T-helper 1 cell treated with Interleukin-12 subunit alpha and Interleukin-12 subunit beta and Interleukin-4 antibody, amounts not matched to agents 30 μg/mL and 1 μg/mL, for 36 hours (primary cell): ENCODE data around the gene LRRC17.

Source experiments
- H3K27ac Mint-ChIP-seq: one replicate; pipeline ENCODE4 v1.8.0; 2021; ENCODE audit warnings: mild to moderate bottlenecking, mixed read lengths
- H3K27me3 Mint-ChIP-seq: one replicate; pipeline ENCODE4 v1.8.0; 2021; ENCODE audit warnings: low read depth, mixed read lengths
- H3K36me3 Mint-ChIP-seq: one replicate; pipeline ENCODE4 v1.8.0; 2021; ENCODE audit warnings: low read depth, mixed read lengths
- H3K4me1 Mint-ChIP-seq: one replicate; pipeline ENCODE4 v1.8.0; 2021; ENCODE audit warnings: low read depth, mixed read lengths
- H3K4me3 Mint-ChIP-seq: one replicate; pipeline ENCODE4 v1.8.0; 2021; ENCODE audit warnings: mild to moderate bottlenecking, moderate library complexity, mixed read lengths
- H3K9me3 Mint-ChIP-seq: one replicate; pipeline ENCODE4 v1.8.0; 2021; ENCODE audit warnings: mixed read lengths

Gene LRRC17

GRCh38 chr7:102917436-102918353 lies 4.9 kb downstream of the LRRC17 start:
- no peak overlapping the region for H3K27ac Mint-ChIP-seq
- no peaks in the 10 kb centered on the region for H3K4me1 Mint-ChIP-seq
- H3K9me3 Mint-ChIP-seq, result no peaks in the 10 kb centered on the region
- no peaks in the 10 kb centered on the region for H3K27me3 Mint-ChIP-seq
- no peaks in the 10 kb centered on the region for H3K36me3 Mint-ChIP-seq
- H3K4me3 Mint-ChIP-seq, result no peak overlapping the region

GRCh38 chr7:102918845-102919244 lies 6.0 kb downstream of the LRRC17 start:
- no peaks in the 10 kb centered on the region for H3K9me3 Mint-ChIP-seq
- no peaks in the 10 kb centered on the region for H3K36me3 Mint-ChIP-seq
- no peak overlapping the region for H3K27ac Mint-ChIP-seq
- H3K27me3 Mint-ChIP-seq, result no peaks in the 10 kb centered on the region
- no peaks in the 10 kb centered on the region for H3K4me1 Mint-ChIP-seq
- no peak overlapping the region for H3K4me3 Mint-ChIP-seq

GRCh38 chr7:102925976-102926782 lies 13.4 kb downstream of the LRRC17 start:
- H3K4me1 Mint-ChIP-seq, result no peaks in the 10 kb centered on the region
- no peak overlapping the region for H3K4me3 Mint-ChIP-seq
- no peak overlapping the region for H3K27ac Mint-ChIP-seq
- H3K27me3 Mint-ChIP-seq, result no peaks in the 10 kb centered on the region
- no peaks in the 10 kb centered on the region for H3K36me3 Mint-ChIP-seq
- H3K9me3 Mint-ChIP-seq, result no peaks in the 10 kb centered on the region

- H3K27me3 Mint-ChIP-seq, result no peaks in the 10 kb centered on the region
- no peaks in the 10 kb centered on the region for H3K4me1 Mint-ChIP-seq
- no peak overlapping the region for H3K27ac Mint-ChIP-seq
- no peaks in the 10 kb centered on the region for H3K36me3 Mint-ChIP-seq
- no peak overlapping the region for H3K4me3 Mint-ChIP-seq
- no peaks in the 10 kb centered on the region for H3K9me3 Mint-ChIP-seq
Measured at GRCh38 chr7:102926783-102927140, 14.0 kb downstream of the LRRC17 start.

- H3K27me3 Mint-ChIP-seq, result no peaks in the 10 kb centered on the region
- no peaks in the 10 kb centered on the region for H3K9me3 Mint-ChIP-seq
- no peaks in the 10 kb centered on the region for H3K4me1 Mint-ChIP-seq
- H3K36me3 Mint-ChIP-seq, result no peaks in the 10 kb centered on the region
- H3K27ac Mint-ChIP-seq, result no peak overlapping the region
- no peak overlapping the region for H3K4me3 Mint-ChIP-seq
Measured at GRCh38 chr7:102927312-102927933, 14.6 kb downstream of the LRRC17 start.

GRCh38 chr7:102931757-102932156 lies 19.0 kb downstream of the LRRC17 start:
- no peak overlapping the region for H3K27ac Mint-ChIP-seq
- no peak overlapping the region for H3K4me3 Mint-ChIP-seq
- H3K9me3 Mint-ChIP-seq, result no peaks in the 10 kb centered on the region
- H3K36me3 Mint-ChIP-seq, result no peaks in the 10 kb centered on the region
- no peaks in the 10 kb centered on the region for H3K4me1 Mint-ChIP-seq
- H3K27me3 Mint-ChIP-seq, result no peaks in the 10 kb centered on the region

GRCh38 chr7:102933763-102934162 lies 21.0 kb downstream of the LRRC17 start:
- no peaks in the 10 kb centered on the region for H3K4me1 Mint-ChIP-seq
- no peak overlapping the region for H3K27ac Mint-ChIP-seq
- no peaks in the 10 kb centered on the region for H3K27me3 Mint-ChIP-seq
- no peaks in the 10 kb centered on the region for H3K9me3 Mint-ChIP-seq
- no peaks in the 10 kb centered on the region for H3K36me3 Mint-ChIP-seq
- H3K4me3 Mint-ChIP-seq, result no peak overlapping the region

- H3K4me3 Mint-ChIP-seq, result no peak overlapping the region
- H3K36me3 Mint-ChIP-seq, result no peaks in the 10 kb centered on the region
- H3K9me3 Mint-ChIP-seq, result no peaks in the 10 kb centered on the region
Measured at GRCh38 chr7:102934239-102934638, 21.4 kb downstream of the LRRC17 start.

GRCh38 chr7:102934701-102935100 lies 21.9 kb downstream of the LRRC17 start:
- Mint-ChIP-seq H3K27ac (no peak overlapping the region), H3K9me3 (no peaks in the 10 kb centered on the region), H3K27me3 (no peaks in the 10 kb centered on the region), H3K4me1 (no peaks in the 10 kb centered on the region), H3K36me3 (no peaks in the 10 kb centered on the region), H3K4me3 (no peak overlapping the region)

More at GRCh38 chr7:102934239-102934638, 21.4 kb downstream of the LRRC17 start:
- H3K27me3 Mint-ChIP-seq, result no peaks in the 10 kb centered on the region
- H3K4me1 Mint-ChIP-seq, result no peaks in the 10 kb centered on the region
- H3K27ac Mint-ChIP-seq, result no peak overlapping the region

- H3K4me3 Mint-ChIP-seq, result no peak overlapping the region
- H3K36me3 Mint-ChIP-seq, result no peaks in the 10 kb centered on the region
- H3K27ac Mint-ChIP-seq, result no peak overlapping the region
Measured at GRCh38 chr7:102935450-102936115, 22.8 kb downstream of the LRRC17 start.

GRCh38 chr7:102938679-102939078 lies 25.9 kb downstream of the LRRC17 start:
- Mint-ChIP-seq H3K9me3 (no peaks in the 10 kb centered on the region), H3K36me3 (no peaks in the 10 kb centered on the region), H3K27ac (no peak overlapping the region), H3K4me3 (no peak overlapping the region), H3K27me3 (no peaks in the 10 kb centered on the region), H3K4me1 (peaks cover 3% of the 10 kb centered on the region)

More at GRCh38 chr7:102935450-102936115, 22.8 kb downstream of the LRRC17 start:
- Mint-ChIP-seq H3K9me3 (no peaks in the 10 kb centered on the region), H3K4me1 (no peaks in the 10 kb centered on the region), H3K27me3 (no peaks in the 10 kb centered on the region)

GRCh38 chr7:102942181-102942866 lies 29.5 kb downstream of the LRRC17 start:
- Mint-ChIP-seq H3K27ac (no peak overlapping the region), H3K9me3 (no peaks in the 10 kb centered on the region), H3K27me3 (peaks cover 6% of the 10 kb centered on the region), H3K36me3 (no peaks in the 10 kb centered on the region), H3K4me3 (no peak overlapping the region), H3K4me1 (peaks cover 3% of the 10 kb centered on the region)

GRCh38 chr7:102942868-102943267 lies 30.1 kb downstream of the LRRC17 start:
- Mint-ChIP-seq H3K4me1 (peaks cover 3% of the 10 kb centered on the region), H3K4me3 (no peak overlapping the region), H3K9me3 (no peaks in the 10 kb centered on the region), H3K27ac (no peak overlapping the region), H3K36me3 (no peaks in the 10 kb centered on the region), H3K27me3 (peaks cover 6% of the 10 kb centered on the region)
